ENCODE results near the gene KAT5. TPM values are rescaled to one million over a fixed set of nuclear protein-coding genes. Genes with fewer than 3 reads are reported as not detected.
"Not testable (repeated sequence)": the region's sequence is repeated elsewhere in the genome, so short reads cannot be mapped to it uniquely, and the experiment has no call there.

Gene KAT5
- total and polyA plus RNA-seq, 7 donors: 34.5 to 67.2 (median 42.9) TPM

GRCh38 chr11:65672180-65672860, 39.7 kb upstream of the KAT5 start:
- no peaks in the 10 kb centered on the region for H3K4me1 ChIP-seq
- DNase-seq (no peak), ATAC-seq (no peak)
- H3K27ac ChIP-seq: no peak overlapping the region
- H3K4me3 ChIP-seq: no peak overlapping the region
- H3K36me3 ChIP-seq (ENCODE audit: insufficient read depth in 1 of 2, low read depth in 1 of 2): peaks cover 0 to 3% of the 10 kb centered on the region in 2 donors
- TF ChIP-seq, protein P1, sequence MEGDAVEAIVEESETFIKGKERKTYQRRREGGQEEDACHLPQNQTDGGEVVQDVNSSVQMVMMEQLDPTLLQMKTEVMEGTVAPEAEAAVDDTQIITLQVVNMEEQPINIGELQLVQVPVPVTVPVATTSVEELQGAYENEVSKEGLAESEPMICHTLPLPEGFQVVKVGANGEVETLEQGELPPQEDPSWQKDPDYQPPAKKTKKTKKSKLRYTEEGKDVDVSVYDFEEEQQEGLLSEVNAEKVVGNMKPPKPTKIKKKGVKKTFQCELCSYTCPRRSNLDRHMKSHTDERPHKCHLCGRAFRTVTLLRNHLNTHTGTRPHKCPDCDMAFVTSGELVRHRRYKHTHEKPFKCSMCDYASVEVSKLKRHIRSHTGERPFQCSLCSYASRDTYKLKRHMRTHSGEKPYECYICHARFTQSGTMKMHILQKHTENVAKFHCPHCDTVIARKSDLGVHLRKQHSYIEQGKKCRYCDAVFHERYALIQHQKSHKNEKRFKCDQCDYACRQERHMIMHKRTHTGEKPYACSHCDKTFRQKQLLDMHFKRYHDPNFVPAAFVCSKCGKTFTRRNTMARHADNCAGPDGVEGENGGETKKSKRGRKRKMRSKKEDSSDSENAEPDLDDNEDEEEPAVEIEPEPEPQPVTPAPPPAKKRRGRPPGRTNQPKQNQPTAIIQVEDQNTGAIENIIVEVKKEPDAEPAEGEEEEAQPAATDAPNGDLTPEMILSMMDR (IDR thresholded peaks at IDR 0.05): no peak
- H3K9me3 ChIP-seq: no peaks in the 10 kb centered on the region
- intact Hi-C loops (cut with DNase I): no loop called here
- no peaks in the 10 kb centered on the region for H3K27me3 ChIP-seq (ENCODE audit: insufficient read depth in 3 of 3, low read length in 2 of 3)

GRCh38 chr11:65672982-65673381, 39.1 kb upstream of the KAT5 start:
- intact Hi-C loops (cut with DNase I): no loop called here
- TF ChIP-seq, protein P1 (IDR thresholded peaks at IDR 0.05): no peak
- DNase-seq (no peak), ATAC-seq (no peak)
- 85 to 97% (median 96%) methylated on average over 1 to 2 of the region's 2 CpGs for WGBS, 3 donors
- H3K4me1 ChIP-seq: no peaks in the 10 kb centered on the region
- H3K4me3 ChIP-seq: no peak overlapping the region
- no peaks in the 10 kb centered on the region for H3K27me3 ChIP-seq (ENCODE audit: insufficient read depth in 3 of 3, low read length in 2 of 3)
- no peak overlapping the region for H3K27ac ChIP-seq
- no peaks in the 10 kb centered on the region for H3K9me3 ChIP-seq
- H3K36me3 ChIP-seq (ENCODE audit: insufficient read depth in 1 of 2, low read depth in 1 of 2): peaks cover 0 to 3% of the 10 kb centered on the region in 2 donors

DNA sequence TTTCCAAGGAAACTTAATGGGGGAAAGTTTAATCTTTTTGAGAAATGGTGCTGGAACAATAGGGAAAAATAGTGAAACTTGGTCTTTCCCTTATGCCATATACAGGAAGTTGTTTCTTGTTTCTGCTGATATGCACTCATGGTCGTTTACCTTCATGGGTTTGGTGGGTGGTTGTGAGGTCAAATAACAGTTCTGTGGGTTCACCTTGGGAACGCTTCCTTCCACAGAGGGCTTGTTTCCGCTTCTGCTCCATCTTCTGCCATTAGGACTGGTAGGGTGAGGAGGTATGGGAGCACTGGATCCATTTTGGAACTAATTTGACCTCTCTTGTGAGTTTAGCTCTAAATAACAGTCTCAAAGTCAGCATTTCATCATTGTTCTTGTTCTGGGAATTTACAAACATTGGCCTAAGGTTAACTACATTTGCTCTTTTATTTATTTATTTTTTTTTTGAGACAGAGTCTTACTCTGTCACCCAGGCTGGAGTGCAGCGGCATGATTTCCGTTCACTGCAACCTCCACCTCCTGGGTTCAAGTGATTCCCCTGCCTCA, 31.8 kb upstream of the KAT5 start:
- H3K27ac ChIP-seq: no peak overlapping the region
- no peak overlapping the region for H3K4me3 ChIP-seq
- H3K9me3 ChIP-seq: no peaks in the 10 kb centered on the region
- no peaks in the 10 kb centered on the region for H3K36me3 ChIP-seq (ENCODE audit: insufficient read depth in 1 of 2, low read depth in 1 of 2)
- DNase-seq (no peak), ATAC-seq (no peak)
- intact Hi-C loops (cut with DNase I): no loop called here
- TF ChIP-seq, protein P1 (IDR thresholded peaks at IDR 0.05): no peak
- H3K4me1 ChIP-seq: no peaks in the 10 kb centered on the region
- H3K27me3 ChIP-seq (ENCODE audit: insufficient read depth in 3 of 3, low read length in 2 of 3): no peaks in the 10 kb centered on the region
- 80 to 82% (median 82%) methylated on average over 5 of the region's 5 CpGs for WGBS, 3 donors

DNA sequence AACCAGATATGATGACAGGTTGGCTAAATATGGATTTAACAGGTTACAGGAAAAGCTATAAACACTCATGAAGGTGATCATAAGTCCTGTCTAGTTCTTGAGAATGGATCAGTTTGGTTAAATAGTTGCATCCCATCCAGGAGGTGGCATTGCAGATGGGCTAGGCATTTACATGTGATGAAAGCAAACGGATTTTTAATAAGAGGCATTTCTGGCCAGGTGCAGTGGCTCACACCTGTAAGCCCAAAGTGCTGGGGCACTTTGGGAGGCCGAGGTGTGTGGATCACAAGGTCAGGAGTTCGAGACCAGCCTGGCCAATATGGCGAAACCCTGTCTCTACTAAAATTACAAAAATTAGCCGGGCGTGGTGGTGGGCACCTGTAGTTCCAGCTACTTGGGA, 28.6 kb upstream of the KAT5 start:
- H3K4me3 ChIP-seq; ATAC-seq; H3K27ac ChIP-seq; H3K36me3 ChIP-seq (ENCODE audit: insufficient read depth in 1 of 2, low read depth in 1 of 2); H3K9me3 ChIP-seq; intact Hi-C loops (cut with DNase I); H3K4me1 ChIP-seq; H3K27me3 ChIP-seq (ENCODE audit: insufficient read depth in 3 of 3, low read length in 2 of 3); DNase-seq: not testable (repeated sequence)
- 78 to 80% (median 80%) methylated on average over 6 of the region's 6 CpGs for WGBS, 3 donors

GRCh38 chr11:65685981-65686380, 26.1 kb upstream of the KAT5 start:
- ATAC-seq: no peak
- TF ChIP-seq, protein P1 (IDR thresholded peaks at IDR 0.05): no peak
- no peaks in the 10 kb centered on the region for H3K36me3 ChIP-seq (ENCODE audit: insufficient read depth in 1 of 2, low read depth in 1 of 2)
- H3K4me3 ChIP-seq: no peak overlapping the region
- no peaks in the 10 kb centered on the region for H3K9me3 ChIP-seq
- no peak overlapping the region for H3K27ac ChIP-seq
- WGBS, 3 donors: 64 to 73% (median 72%) methylated on average over 8 of the region's 8 CpGs
- H3K27me3 ChIP-seq (ENCODE audit: insufficient read depth in 3 of 3, low read length in 2 of 3): no peaks in the 10 kb centered on the region
- no peaks in the 10 kb centered on the region for H3K4me1 ChIP-seq
- no peak for DNase-seq
- intact Hi-C loops (cut with DNase I): no loop called here

DNA sequence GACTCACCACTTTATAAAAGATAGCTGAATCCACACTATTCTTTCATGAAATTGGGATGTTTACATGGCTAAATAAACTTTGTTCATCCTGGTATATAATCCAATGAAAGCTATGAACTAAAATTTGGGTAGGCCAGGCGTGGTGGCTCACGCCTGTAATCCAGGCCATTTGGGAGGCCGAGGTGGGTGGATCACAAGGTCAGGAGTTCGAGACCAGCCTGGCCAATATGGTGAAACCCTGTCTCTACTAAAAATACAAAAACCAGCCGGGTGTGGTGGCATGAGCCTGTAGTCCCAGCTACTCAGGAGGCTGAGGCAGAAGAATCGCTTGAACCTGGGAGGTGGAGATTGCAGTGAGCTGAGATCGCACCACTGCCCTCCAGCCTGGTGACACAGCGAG, 20.2 kb upstream of the KAT5 start:
- 90 to 94% (median 90%) methylated on average over 8 of the region's 8 CpGs for WGBS, 3 donors
- H3K27me3 ChIP-seq (ENCODE audit: insufficient read depth in 3 of 3, low read length in 2 of 3); ATAC-seq; DNase-seq; H3K36me3 ChIP-seq (ENCODE audit: insufficient read depth in 1 of 2, low read depth in 1 of 2); H3K4me1 ChIP-seq; H3K4me3 ChIP-seq; H3K27ac ChIP-seq; intact Hi-C loops (cut with DNase I); H3K9me3 ChIP-seq: not testable (repeated sequence)
